Testis (tissue), 2 donors: ENCODE results near the gene LYST.

Source experiments
- POLR2A ChIP-seq: fragments of 450-650 bp; IDR thresholded peaks from one replicate; pipeline ENCODE4 v1.6.1; 2017; ENCODE audit warnings: antibody characterized with exemption, mild to moderate bottlenecking, moderate library complexity
- TF ChIP-seq, protein P1 (sequence below), 3 experiments: fragments of 450-650 bp in 2 of 3; fragments of 200-600 bp in 1 of 3; sonication (generic) in 1 of 3; IDR thresholded peaks; one replicate each; pipeline ENCODE4 v1.5.1; 2016 to 2019; ENCODE audit warnings: antibody characterized with exemption in 3 of 3, mild to moderate bottlenecking in 2 of 3, moderate library complexity in 1 of 3

DNA sequence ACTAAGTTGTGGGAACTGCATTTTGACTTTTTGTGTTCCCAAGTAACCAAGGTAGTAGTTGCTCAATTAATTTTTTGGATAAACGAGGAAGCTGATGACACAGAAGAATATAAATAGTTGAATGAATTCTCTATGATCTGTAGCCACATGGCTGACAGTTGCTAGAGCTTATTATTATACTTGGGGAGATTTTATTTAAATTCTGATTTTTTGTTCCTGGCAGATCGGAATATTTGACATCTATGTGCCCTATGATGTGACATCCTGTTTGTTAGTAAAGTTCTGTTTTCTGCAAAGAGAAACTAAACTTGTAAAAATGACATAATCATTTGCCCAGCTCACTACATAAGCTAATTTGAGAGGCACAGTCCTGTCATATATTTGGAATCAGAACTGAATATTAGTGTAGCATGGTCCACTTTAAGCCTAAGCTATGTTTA is 9.7 kb upstream of the LYST start:
- TF ChIP-seq, protein P1, sequence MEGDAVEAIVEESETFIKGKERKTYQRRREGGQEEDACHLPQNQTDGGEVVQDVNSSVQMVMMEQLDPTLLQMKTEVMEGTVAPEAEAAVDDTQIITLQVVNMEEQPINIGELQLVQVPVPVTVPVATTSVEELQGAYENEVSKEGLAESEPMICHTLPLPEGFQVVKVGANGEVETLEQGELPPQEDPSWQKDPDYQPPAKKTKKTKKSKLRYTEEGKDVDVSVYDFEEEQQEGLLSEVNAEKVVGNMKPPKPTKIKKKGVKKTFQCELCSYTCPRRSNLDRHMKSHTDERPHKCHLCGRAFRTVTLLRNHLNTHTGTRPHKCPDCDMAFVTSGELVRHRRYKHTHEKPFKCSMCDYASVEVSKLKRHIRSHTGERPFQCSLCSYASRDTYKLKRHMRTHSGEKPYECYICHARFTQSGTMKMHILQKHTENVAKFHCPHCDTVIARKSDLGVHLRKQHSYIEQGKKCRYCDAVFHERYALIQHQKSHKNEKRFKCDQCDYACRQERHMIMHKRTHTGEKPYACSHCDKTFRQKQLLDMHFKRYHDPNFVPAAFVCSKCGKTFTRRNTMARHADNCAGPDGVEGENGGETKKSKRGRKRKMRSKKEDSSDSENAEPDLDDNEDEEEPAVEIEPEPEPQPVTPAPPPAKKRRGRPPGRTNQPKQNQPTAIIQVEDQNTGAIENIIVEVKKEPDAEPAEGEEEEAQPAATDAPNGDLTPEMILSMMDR (IDR thresholded peaks at IDR 0.05): no peak
- no peak for TF ChIP-seq POLR2A
